T-helper 2 cell treated with Interferon-gamma antibody and Interleukin-4, amounts not matched to agents 5 μg/mL and 100 μg/mL, for 36 hours (primary cell): ENCODE data around the gene MAPRE3.

ENCODE experiments used
- DNase-seq: peaks from one replicate; pipeline ENCODE4 v3.0.0; 2021; ENCODE audit warnings: low spot score
- H3K27ac Mint-ChIP-seq: one replicate; pipeline ENCODE4 v1.8.0; 2021; ENCODE audit warnings: mild to moderate bottlenecking, mixed read lengths
- H3K27me3 Mint-ChIP-seq: one replicate; pipeline ENCODE4 v1.8.0; 2021; ENCODE audit warnings: low read depth, mixed read lengths
- H3K36me3 Mint-ChIP-seq: one replicate; pipeline ENCODE4 v1.8.0; 2021; ENCODE audit warnings: low read depth, mixed read lengths
- H3K4me1 Mint-ChIP-seq: one replicate; pipeline ENCODE4 v1.8.0; 2021; ENCODE audit warnings: low read depth, mixed read lengths
- H3K4me3 Mint-ChIP-seq: one replicate; pipeline ENCODE4 v1.8.0; 2022; ENCODE audit warnings: mild to moderate bottlenecking, moderate library complexity, mixed read lengths
- H3K9me3 Mint-ChIP-seq: one replicate; pipeline ENCODE4 v1.8.0; 2021; ENCODE audit warnings: mixed read lengths

The MAPRE3 gene

GRCh38 chr2:26982102-26982742 lies 11.8 kb downstream of the MAPRE3 start:
- no peaks in the 10 kb centered on the region for H3K36me3 Mint-ChIP-seq
- H3K27me3 Mint-ChIP-seq, result peaks cover 9% of the 10 kb centered on the region
- no peak overlapping the region for H3K27ac Mint-ChIP-seq
- H3K4me1 Mint-ChIP-seq, result no peaks in the 10 kb centered on the region
- H3K9me3 Mint-ChIP-seq, result no peaks in the 10 kb centered on the region
- no peak overlapping the region for H3K4me3 Mint-ChIP-seq
- no peak for DNase-seq

GRCh38 chr2:26983746-26984145 lies 13.3 kb downstream of the MAPRE3 start:
- no peak for DNase-seq
- Mint-ChIP-seq H3K4me1 (no peaks in the 10 kb centered on the region), H3K36me3 (no peaks in the 10 kb centered on the region), H3K27me3 (peaks cover 9% of the 10 kb centered on the region), H3K27ac (no peak overlapping the region), H3K9me3 (no peaks in the 10 kb centered on the region), H3K4me3 (no peak overlapping the region)

- H3K4me1 Mint-ChIP-seq, result no peaks in the 10 kb centered on the region
- peaks cover 6% of the 10 kb centered on the region for H3K27me3 Mint-ChIP-seq
- no peaks in the 10 kb centered on the region for H3K36me3 Mint-ChIP-seq
- no peak overlapping the region for H3K4me3 Mint-ChIP-seq
- no peak for DNase-seq
- H3K9me3 Mint-ChIP-seq, result no peaks in the 10 kb centered on the region
- no peak overlapping the region for H3K27ac Mint-ChIP-seq
Observed at GRCh38 chr2:26985807-26986206, 15.4 kb downstream of the MAPRE3 start.

GRCh38 chr2:26986576-26986975 lies 16.1 kb downstream of the MAPRE3 start:
- Mint-ChIP-seq H3K4me3 (no peak overlapping the region), H3K27me3 (peaks cover 6% of the 10 kb centered on the region), H3K27ac (no peak overlapping the region), H3K9me3 (no peaks in the 10 kb centered on the region), H3K36me3 (no peaks in the 10 kb centered on the region), H3K4me1 (no peaks in the 10 kb centered on the region)
- no peak for DNase-seq

- Mint-ChIP-seq H3K27me3 (peaks cover 8% of the 10 kb centered on the region), H3K27ac (no peak overlapping the region), H3K36me3 (no peaks in the 10 kb centered on the region), H3K4me1 (no peaks in the 10 kb centered on the region), H3K4me3 (no peak overlapping the region), H3K9me3 (no peaks in the 10 kb centered on the region)
- no peak for DNase-seq
Observed at GRCh38 chr2:26988058-26988860, 17.8 kb downstream of the MAPRE3 start.

GRCh38 chr2:26989156-26989555 lies 18.7 kb downstream of the MAPRE3 start:
- Mint-ChIP-seq H3K4me3 (no peak overlapping the region), H3K27ac (no peak overlapping the region), H3K4me1 (no peaks in the 10 kb centered on the region), H3K9me3 (no peaks in the 10 kb centered on the region), H3K27me3 (peaks cover 8% of the 10 kb centered on the region), H3K36me3 (no peaks in the 10 kb centered on the region)
- DNase-seq, result no peak

GRCh38 chr2:26991717-26992116 lies 21.3 kb downstream of the MAPRE3 start:
- no peaks in the 10 kb centered on the region for H3K36me3 Mint-ChIP-seq
- H3K4me3 Mint-ChIP-seq, result no peak overlapping the region
- no peak overlapping the region for H3K27ac Mint-ChIP-seq
- no peaks in the 10 kb centered on the region for H3K9me3 Mint-ChIP-seq
- no peaks in the 10 kb centered on the region for H3K4me1 Mint-ChIP-seq
- no peak for DNase-seq
- H3K27me3 Mint-ChIP-seq, result peaks cover 8% of the 10 kb centered on the region

- H3K27ac Mint-ChIP-seq, result no peak overlapping the region
- H3K36me3 Mint-ChIP-seq, result no peaks in the 10 kb centered on the region
- DNase-seq, result no peak
- H3K4me3 Mint-ChIP-seq, result no peak overlapping the region
- H3K9me3 Mint-ChIP-seq, result no peaks in the 10 kb centered on the region
- H3K4me1 Mint-ChIP-seq, result no peaks in the 10 kb centered on the region
- peaks cover 11% of the 10 kb centered on the region for H3K27me3 Mint-ChIP-seq
Observed at GRCh38 chr2:26993768-26994167, 23.3 kb downstream of the MAPRE3 start.

GRCh38 chr2:26994983-26995382 lies 24.5 kb downstream of the MAPRE3 start:
- H3K27ac Mint-ChIP-seq, result no peak overlapping the region
- DNase-seq, result no peak
- H3K36me3 Mint-ChIP-seq, result no peaks in the 10 kb centered on the region
- peaks cover 10% of the 10 kb centered on the region for H3K27me3 Mint-ChIP-seq
- no peaks in the 10 kb centered on the region for H3K4me1 Mint-ChIP-seq
- no peak overlapping the region for H3K4me3 Mint-ChIP-seq
- H3K9me3 Mint-ChIP-seq, result no peaks in the 10 kb centered on the region

- no peak overlapping the region for H3K4me3 Mint-ChIP-seq
- no peaks in the 10 kb centered on the region for H3K4me1 Mint-ChIP-seq
- H3K9me3 Mint-ChIP-seq, result no peaks in the 10 kb centered on the region
- H3K36me3 Mint-ChIP-seq, result no peaks in the 10 kb centered on the region
- peaks cover 16% of the 10 kb centered on the region for H3K27me3 Mint-ChIP-seq
- no peak overlapping the region for H3K27ac Mint-ChIP-seq
- no peak for DNase-seq
Observed at GRCh38 chr2:26997394-26997793, 27.0 kb downstream of the MAPRE3 start.

- no peak for DNase-seq
- no peaks in the 10 kb centered on the region for H3K36me3 Mint-ChIP-seq
- no peak overlapping the region for H3K27ac Mint-ChIP-seq
Observed at GRCh38 chr2:26998323-26998722, 27.9 kb downstream of the MAPRE3 start.

GRCh38 chr2:27000228-27000627 lies 29.8 kb downstream of the MAPRE3 start:
- Mint-ChIP-seq H3K4me1 (no peaks in the 10 kb centered on the region), H3K27me3 (peaks cover 15% of the 10 kb centered on the region), H3K27ac (no peak overlapping the region)

More at GRCh38 chr2:26998323-26998722, 27.9 kb downstream of the MAPRE3 start:
- peaks cover 14% of the 10 kb centered on the region for H3K27me3 Mint-ChIP-seq
- H3K9me3 Mint-ChIP-seq, result no peaks in the 10 kb centered on the region
- no peaks in the 10 kb centered on the region for H3K4me1 Mint-ChIP-seq
- no peak overlapping the region for H3K4me3 Mint-ChIP-seq

GRCh38 chr2:27000995-27001394 lies 30.6 kb downstream of the MAPRE3 start:
- Mint-ChIP-seq H3K27me3 (peaks cover 19% of the 10 kb centered on the region), H3K9me3 (no peaks in the 10 kb centered on the region), H3K27ac (no peak overlapping the region), H3K4me3 (no peak overlapping the region), H3K4me1 (no peaks in the 10 kb centered on the region), H3K36me3 (no peaks in the 10 kb centered on the region)
- DNase-seq, result no peak

More at GRCh38 chr2:27000228-27000627, 29.8 kb downstream of the MAPRE3 start:
- DNase-seq, result no peak
- no peaks in the 10 kb centered on the region for H3K9me3 Mint-ChIP-seq
- no peaks in the 10 kb centered on the region for H3K36me3 Mint-ChIP-seq
- no peak overlapping the region for H3K4me3 Mint-ChIP-seq

GRCh38 chr2:27001950-27002349 lies 31.5 kb downstream of the MAPRE3 start:
- peaks cover 23% of the 10 kb centered on the region for H3K27me3 Mint-ChIP-seq
- no peak for DNase-seq
- H3K27ac Mint-ChIP-seq, result no peak overlapping the region
- H3K36me3 Mint-ChIP-seq, result no peaks in the 10 kb centered on the region
- H3K4me3 Mint-ChIP-seq, result no peak overlapping the region
- no peaks in the 10 kb centered on the region for H3K4me1 Mint-ChIP-seq
- no peaks in the 10 kb centered on the region for H3K9me3 Mint-ChIP-seq
